GM12878 (cell line): ENCODE data around the gene PRPSAP2. TPM values are rescaled to one million over a fixed set of nuclear protein-coding genes. Genes with fewer than 3 reads are reported as not detected.

Experiments
- ATAC-seq: fragments of 200-7000 bp; cut with Tn5 transposase; 3 replicates; pipeline ENCODE4 v1.9.1; 2020; ENCODE audit warnings: mild to moderate bottlenecking, moderate library complexity
- BruUV-seq: library from RNA; stranded (reverse); fragments of 400-500 nt; replicated peaks from 2 replicates; lab custom pipeline; 2021; lab: Mats Ljungman, UMichigan
- CTCF ChIA-PET: fragments of 300-600 bp; sonication (Branson Sonifier 250); formaldehyde crosslinking; extraction: SDS; loops from one replicate; lab custom pipeline; 2021; ENCODE audit warnings: inconsistent platforms; lab: Yijun Ruan, JAX
- POLR2A ChIA-PET: fragments of 350-600 bp; formaldehyde crosslinking; extraction: SDS; loops from one replicate; lab custom pipeline; 2021; ENCODE audit warnings: inconsistent platforms; lab: Charles Lee
- RAD21 ChIA-PET: fragments of 300-600 bp; sonication (Branson Sonifier 250); formaldehyde crosslinking; loops from one replicate; lab custom pipeline; 2023; ENCODE audit warnings: antibody characterized with exemption; ENCODE audit not compliant: unreplicated experiment; lab: Charles Lee
- SMC1A ChIA-PET: fragments of 300-600 bp; sonication (Branson Sonifier 250); formaldehyde crosslinking; loops from one replicate; lab custom pipeline; 2023; ENCODE audit not compliant: unreplicated experiment, uncharacterized antibody; lab: Charles Lee
- DNase-seq: peaks from one replicate; pipeline ENCODE4 v3.0.0-alpha.2; 2011; ENCODE audit warnings: low read depth, low spot score
- FAIRE-seq: peaks from 3 replicates; lab custom pipeline; 2011; peaks lifted over from hg19 to GRCh38; lab: Jason Lieb, UNC
- H2AFZ ChIP-seq: 2 replicates; pipeline ENCODE4 v1.6.0; 2011; ENCODE audit warnings: low read depth, low read length, control low read depth; ENCODE audit not compliant: control insufficient read depth
- H3K27ac ChIP-seq: 2 replicates; pipeline ENCODE4 v1.5.1; 2011; ENCODE audit warnings: control low read depth; ENCODE audit not compliant: control insufficient read depth, insufficient read depth
- H3K27me3 ChIP-seq, 2 experiments: replicated peaks in 1 of 2; 2 replicates each; pipeline versions ENCODE4 v1.6.0 to v1.6.1; 2011; ENCODE audit warnings: low read length in 1 of 2; ENCODE audit not compliant: control insufficient read depth in 2 of 2, insufficient read depth in 2 of 2
- H3K36me3 ChIP-seq, 2 experiments: 2 replicates each; pipeline ENCODE4 v1.5.1; 2011; ENCODE audit warnings: low read length in 1 of 2; ENCODE audit not compliant: control insufficient read depth in 2 of 2, insufficient read depth in 2 of 2
- H3K4me1 ChIP-seq: 2 replicates; pipeline ENCODE4 v1.6.1; 2011; ENCODE audit warnings: mild to moderate bottlenecking, low read length, moderate library complexity, mixed read lengths; ENCODE audit not compliant: control insufficient read depth, insufficient read depth
- H3K4me2 ChIP-seq: 2 replicates; pipeline ENCODE4 v1.6.0; 2011; ENCODE audit warnings: control low read depth; ENCODE audit not compliant: control insufficient read depth, insufficient read depth
- H3K4me3 ChIP-seq: fragments of 200-600 bp; sonication (generic); 2 replicates; pipeline ENCODE4 v1.5.1; 2016
- H3K79me2 ChIP-seq: 2 replicates; pipeline ENCODE4 v1.6.0; 2011; ENCODE audit warnings: low read length; ENCODE audit not compliant: control insufficient read depth, insufficient read depth
- H3K9ac ChIP-seq: 2 replicates; pipeline ENCODE4 v1.8.0; 2011; ENCODE audit warnings: low read length, control low read depth, mixed read lengths; ENCODE audit not compliant: control insufficient read depth, insufficient read depth
- H3K9me3 ChIP-seq: replicated peaks from 3 replicates; pipeline ENCODE4 v1.5.1; 2011; ENCODE audit warnings: mild to moderate bottlenecking, low read length; ENCODE audit not compliant: control insufficient read depth, insufficient read depth
- H4K20me1 ChIP-seq: 2 replicates; pipeline ENCODE4 v1.6.0; 2011; ENCODE audit not compliant: control insufficient read depth, insufficient read depth
- SMAD1 ChIP-seq: fragments of 450-650 bp; IDR thresholded peaks from 2 replicates; pipeline ENCODE4 v1.6.1; 2018; ENCODE audit warnings: mild to moderate bottlenecking, low read depth; ENCODE audit not compliant: partially characterized antibody
- SREBF1 ChIP-seq: IDR thresholded peaks from 2 replicates; pipeline ENCODE4 v1.6.1; 2012; ENCODE audit warnings: mild to moderate bottlenecking, low read length
- SUPT20H ChIP-seq: IDR thresholded peaks from 2 replicates; pipeline ENCODE4 v1.6.1; 2011; ENCODE audit warnings: low read depth, mild to moderate bottlenecking, low read length, moderate library complexity, borderline replicate concordance; ENCODE audit not compliant: control insufficient read depth
- ZZZ3 ChIP-seq: IDR thresholded peaks from 2 replicates; pipeline ENCODE4 v1.6.1; 2011; ENCODE audit warnings: low read depth; ENCODE audit not compliant: control insufficient read depth, insufficient read length
- WGBS: methylation state at CpG from one replicate; pipeline ENCODE4 v1.1.6; 2016; ENCODE audit warnings: low lambda C conversion rate; ENCODE audit not compliant: insufficient replicate concordance, insufficient coverage; ENCODE audit errors: missing lambda C conversion rate; 5-methylcytosine and 5-hydroxymethylcytosine counted together
- in situ Hi-C: fragments of 300-500 bp; cut with MboI; formaldehyde crosslinking; loops from 9 replicates; pipeline ENCODE4 v1.14.3; 2018; ENCODE audit warnings: mixed read lengths
- intact Hi-C: fragments of 100-400 bp; cut with micrococcal nuclease; formaldehyde crosslinking; loops from one replicate; pipeline ENCODE4 v1.14.2; 2022; ENCODE audit not compliant: unreplicated experiment
- polyA plus RNA-seq, 11 experiments: library from polyadenylated mRNA; depleted of rRNA in 4 of 11; unstranded in 6 of 11; stranded (reverse) in 5 of 11; fragments of >200 nt; fragmentation: Nextera tagmentation in 4 of 11; fragmentation: Illumina TruSeq in 1 of 11; extraction: Ambion mirVana in 4 of 11; extraction: Trizol in 1 of 11; gene quantifications; 1 replicate in 1 of 11; 2 replicates in 10 of 11; pipeline versions ENCODE4 v1.2.1 to v1.2.3, GENCODE V29; 2011 to 2016; ENCODE audit warnings: inconsistent platforms in 2 of 11, missing spikeins in 2 of 11, low read depth in 1 of 11
- total RNA-seq, 4 experiments: library from RNA; depleted of rRNA in 3 of 4; stranded (reverse); fragments of >200 nt in 3 of 4; fragmentation: Illumina TruSeq in 1 of 4; extraction: Trizol in 1 of 4; gene quantifications; 2 replicates each; pipeline versions ENCODE4 v1.2.1 to v1.2.3, GENCODE V29; 2013 to 2021

The PRPSAP2 gene
- total and polyA plus RNA-seq, 10 of the 15 experiments (the other 5 are each of a cell fraction or from before 2014, with no cell fraction given), result 33.2 to 102 (median 83.8) TPM

DNA sequence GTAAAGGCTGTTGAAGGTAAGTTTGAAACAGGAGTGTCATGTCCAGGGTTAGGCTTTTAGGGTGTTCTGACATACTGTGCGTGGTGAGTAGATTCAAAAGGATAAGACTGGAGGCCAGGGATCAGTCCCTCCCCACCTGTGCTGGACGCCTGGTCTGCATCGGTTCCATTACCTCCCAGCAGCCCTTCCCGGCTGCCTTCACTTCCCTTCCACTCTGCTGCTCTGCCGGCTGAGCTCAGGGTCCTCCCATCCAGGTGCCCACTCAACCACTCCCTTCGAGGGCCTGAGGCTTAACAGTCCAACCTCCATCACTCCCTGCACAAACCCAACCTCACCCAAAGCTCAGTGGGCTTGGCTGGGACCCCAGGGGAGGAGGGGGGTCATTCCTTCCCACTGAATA lies 89.9 kb downstream of the PRPSAP2 start (continued):
- TF ChIP-seq SREBF1 (no peak), SMAD1 (no peak), SUPT20H (no peak)

DNA sequence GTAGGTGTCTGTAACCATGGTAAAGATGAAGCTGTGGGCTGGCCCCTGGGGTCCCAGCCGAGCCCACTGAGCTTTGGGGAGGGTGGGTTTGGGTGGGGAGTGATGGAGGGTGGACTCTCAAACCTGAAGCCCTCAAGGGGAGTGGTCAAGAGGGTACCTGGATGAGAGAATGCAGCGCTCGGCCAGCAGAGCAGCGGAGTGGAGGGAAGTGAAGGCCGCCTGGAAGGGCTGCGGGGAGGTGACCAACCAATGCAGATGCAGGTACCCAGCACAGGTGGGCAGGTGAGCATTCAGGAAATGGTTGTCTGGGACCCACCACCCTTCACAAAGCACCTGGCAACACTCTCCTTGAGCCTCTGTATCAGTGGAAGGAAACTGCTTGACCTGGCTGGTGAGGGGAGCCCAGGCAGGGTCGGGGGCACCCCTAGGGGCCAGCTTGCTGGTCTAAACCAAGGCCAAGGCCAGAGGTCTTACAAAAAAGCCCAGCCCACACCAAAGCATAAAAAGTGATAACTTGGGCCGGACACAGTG lies 90.6 kb downstream of the PRPSAP2 start:
- Histone ChIP-seq H4K20me1 (no peaks in the 10 kb centered on the region), H3K27ac (no peak overlapping the region), H3K27me3 (no peaks in the 10 kb centered on the region; a peak in 1 of 4 replicates), H3K4me2 (no peak overlapping the region), H3K79me2 (no peaks in the 10 kb centered on the region)
- no TSS peak for BruUV-seq
- 72% methylated on average over 8 of the region's 8 CpGs for WGBS
- DNase-seq, result no peak
- RAD21 ChIA-PET, result interaction anchor here (1.0 kb wide), 1 partner anchor 131 kb away, joined by 3 read pairs; no protein-coding TSS in a partner anchor
- intact Hi-C loops, result no loop called here
- no peak for TF ChIP-seq ZZZ3
- TF ChIP-seq, all 136 proteins: peak for 0
- CTCF ChIA-PET, result interaction anchor here (1.4 to 1.6 kb wide), 2 partner anchors 12 to 13 kb away, joined by 3 to 8 read pairs; no protein-coding TSS in a partner anchor
- POLR2A ChIA-PET, result no interaction called here
- H3K4me1 ChIP-seq, result peaks cover 6% of the 10 kb centered on the region
- H3K9ac ChIP-seq, result no peak overlapping the region
- FAIRE-seq (no peak), ATAC-seq (no peak)
- SMC1A ChIA-PET, result interaction anchor here (1.4 to 1.6 kb wide), 2 partner anchors 16 to 24 kb away, joined by 3 to 4 read pairs; no protein-coding TSS in a partner anchor
- no peaks in the 10 kb centered on the region for H3K36me3 ChIP-seq
- in situ Hi-C loops, result no loop called here
- no peak overlapping the region for H2AFZ ChIP-seq
- H3K4me3 ChIP-seq, result no peak overlapping the region
- H3K9me3 ChIP-seq, result no peaks in the 10 kb centered on the region
